Lower lobe of right lung (tissue), 2 donors: ENCODE results near the gene SPATA32. TPM values are rescaled to one million over a fixed set of nuclear protein-coding genes. Genes with fewer than 3 reads are reported as not detected.
A peak's percentile ranks its signal among the peaks of the same experiment; 100 is the strongest.

ENCODE experiments used
- ATAC-seq, 2 donors: fragments of 200-7000 bp; cut with Tn5 transposase; one replicate each; pipeline ENCODE4 v1.9.1; 2020 to 2022; ENCODE audit warnings: mild to moderate bottlenecking in 2 of 2, moderate library complexity in 2 of 2
- DNase-seq: peaks from one replicate; pipeline ENCODE4 v3.0.0-alpha.2; 2020
- H3K27ac ChIP-seq: fragments of 200-600 bp; one replicate; pipeline ENCODE4 v1.8.0; 2022
- H3K27me3 ChIP-seq: fragments of 200-600 bp; one replicate; pipeline ENCODE4 v1.8.0; 2022; ENCODE audit warnings: low read depth
- H3K36me3 ChIP-seq: fragments of 200-600 bp; one replicate; pipeline ENCODE4 v1.8.0; 2022; ENCODE audit warnings: mild to moderate bottlenecking
- H3K4me1 ChIP-seq: fragments of 200-600 bp; one replicate; pipeline ENCODE4 v1.8.0; 2022
- H3K4me3 ChIP-seq: fragments of 200-600 bp; one replicate; pipeline ENCODE4 v1.8.0; 2022; ENCODE audit warnings: mild to moderate bottlenecking
- H3K9me3 ChIP-seq: fragments of 200-600 bp; one replicate; pipeline ENCODE4 v1.8.0; 2022
- CTCF ChIP-seq: fragments of 200-600 bp; IDR thresholded peaks from one replicate; pipeline ENCODE4 v1.8.0; 2022; ENCODE audit warnings: antibody characterized with exemption, mild to moderate bottlenecking
- intact Hi-C: fragments of 100-400 bp; cut with DNase I; formaldehyde crosslinking; loops from one replicate; pipeline ENCODE4 v1.11.0; 2022
- total RNA-seq: library from RNA; stranded (reverse); fragmentation: NEBNext Ultra II Directional; extraction: Animal tissue kit (Norgen Biotek cat#: 25700); gene quantifications from one replicate; pipeline ENCODE4 v1.2.1, GENCODE V29; 2021
- donor health status: DM: no; HTN: yes; CAD: no; lungs with severe emphysema.

Gene SPATA32
- total RNA-seq, 1 donor from 2014 or later: not detected

- H3K4me3 ChIP-seq: peak overlapping the region; percentile 60
- intact Hi-C loops: no loop called here
- no peaks in the 10 kb centered on the region for H3K27me3 ChIP-seq
- ATAC-seq: no peak
- no peaks in the 10 kb centered on the region for H3K36me3 ChIP-seq
- H3K27ac ChIP-seq: peak overlapping the region; percentile 81
- peaks cover 58% of the 10 kb centered on the region for H3K4me1 ChIP-seq
- no peak for TF ChIP-seq CTCF
- no peak for DNase-seq
- H3K9me3 ChIP-seq: no peaks in the 10 kb centered on the region
These were observed 39.5 kb downstream of the SPATA32 start for GRCh38 chr17:45222289-45222995.

- ATAC-seq (no peak), DNase-seq (no peak)
- H3K9me3 ChIP-seq: no peaks in the 10 kb centered on the region
- H3K4me1 ChIP-seq: peaks cover 53% of the 10 kb centered on the region
- peak overlapping the region; percentile 60 for H3K4me3 ChIP-seq
- TF ChIP-seq CTCF: no peak
- H3K36me3 ChIP-seq: no peaks in the 10 kb centered on the region
- H3K27ac ChIP-seq: peak overlapping the region; percentile 81
- no peaks in the 10 kb centered on the region for H3K27me3 ChIP-seq
- intact Hi-C loops: no loop called here
These were observed 39.9 kb downstream of the SPATA32 start for GRCh38 chr17:45222014-45222288.

GRCh38 chr17:45221081-45222013, 40.5 kb downstream of the SPATA32 start, which contains the start of gene FMNL1:
FMNL1 (plus strand) TSS chr17:45221885; CDS start chr17:45222125, 240 bp downstream.
- H3K27me3 ChIP-seq: no peaks in the 10 kb centered on the region
- intact Hi-C loops: no loop called here
- peaks cover 47% of the 10 kb centered on the region for H3K4me1 ChIP-seq
- no peaks in the 10 kb centered on the region for H3K36me3 ChIP-seq
- no peak for TF ChIP-seq CTCF
- H3K9me3 ChIP-seq: no peaks in the 10 kb centered on the region
- DNase-seq (peak; percentile 86), ATAC-seq (peak; percentile 52 to 53)
- H3K27ac ChIP-seq: peak within 1 kb of the TSS; percentile 81
- H3K4me3 ChIP-seq: peak within 1 kb of the TSS; percentile 60

GRCh38 chr17:45220079-45220478, 41.8 kb downstream of the SPATA32 start:
- no peak overlapping the region for H3K4me3 ChIP-seq
- no peak overlapping the region for H3K27ac ChIP-seq
- H3K9me3 ChIP-seq: no peaks in the 10 kb centered on the region
- intact Hi-C loops: no loop called here
- ATAC-seq (no peak), DNase-seq (no peak)
- peaks cover 34% of the 10 kb centered on the region for H3K4me1 ChIP-seq
- no peaks in the 10 kb centered on the region for H3K27me3 ChIP-seq
- H3K36me3 ChIP-seq: no peaks in the 10 kb centered on the region
- no peak for TF ChIP-seq CTCF

- DNase-seq: peak; percentile 87
- Histone ChIP-seq H3K4me3 (no peak overlapping the region), H3K27ac (no peak overlapping the region), H3K36me3 (no peaks in the 10 kb centered on the region), H3K4me1 (peaks cover 34% of the 10 kb centered on the region), H3K27me3 (no peaks in the 10 kb centered on the region), H3K9me3 (no peaks in the 10 kb centered on the region)
- TF ChIP-seq CTCF: peak; percentile 96
- peak; percentile 81 to 89 for ATAC-seq
- intact Hi-C loops: no loop called here
These were observed 42.8 kb downstream of the SPATA32 start for GRCh38 chr17:45218895-45219661.
